Measurements from ENCODE around the gene PDGFA. TPM values are rescaled to one million over a fixed set of nuclear protein-coding genes. Genes with fewer than 3 reads are reported as not detected.
A peak's percentile ranks its signal among the peaks of the same experiment; 100 is the strongest.

Gene PDGFA
- polyA plus RNA-seq, 1 donor (not counting 4 experiments of a cell fraction or from before 2014, with no cell fraction given) = 14.8 TPM

- no peak overlapping the region for H3K4me2 ChIP-seq (ENCODE audit: control insufficient read depth, extremely low read depth, insufficient read depth, low read depth, low read length)
- no peak for TF ChIP-seq EZH2 (IDR thresholded peaks at IDR 0.05; ENCODE audit: low read length)
- no peak for TF ChIP-seq CTCF (optimal IDR thresholded peaks at IDR 0.05 in 1 of 3, IDR thresholded peaks at IDR 0.05 in 1 of 3, conservative IDR thresholded peaks at IDR 0.05 in 1 of 3; ENCODE audit: extremely low read depth in 1 of 3, insufficient read depth in 2 of 3, low read length in 3 of 3)
- DNase-seq (ENCODE audit: low read depth, low spot score) (no peak), FAIRE-seq (no peak)
- no peak overlapping the region for H3K27ac ChIP-seq (ENCODE audit: control insufficient read depth, insufficient read depth, low read length)
- H3K9me3 ChIP-seq (ENCODE audit: control insufficient read depth, low read depth, low read length) = no peaks in the 10 kb centered on the region
- dilution Hi-C loops (cut with MboI; ENCODE audit: extremely low pct_ligation_motif_present, low sequenced_read_pairs) = no loop called here
- no peaks in the 10 kb centered on the region for H3K79me2 ChIP-seq (ENCODE audit: control insufficient read depth, insufficient read depth, low read length)
- no peak overlapping the region for H2AFZ ChIP-seq (ENCODE audit: control insufficient read depth, low read length)
- H3K9ac ChIP-seq (ENCODE audit: control insufficient read depth, extremely low read depth, insufficient read depth, low read length) = no peak overlapping the region
- no peak overlapping the region for H3K4me3 ChIP-seq (ENCODE audit: control insufficient read depth in 2 of 3, extremely low read depth in 1 of 3, insufficient read depth in 2 of 3, low read depth in 1 of 3, low read length in 3 of 3)
- no peaks in the 10 kb centered on the region for H3K9me1 ChIP-seq (ENCODE audit: control insufficient read depth, extremely low read depth, insufficient read depth, low read length)
- H3K36me3 ChIP-seq (ENCODE audit: control insufficient read depth in 2 of 2, extremely low read depth in 1 of 2, insufficient read depth in 2 of 2, low read length in 2 of 2) = no peaks in the 10 kb centered on the region
- peaks cover 31% of the 10 kb centered on the region for H3K4me1 ChIP-seq (ENCODE audit: control insufficient read depth, extremely low read depth, insufficient read depth, low read length)
- H4K20me1 ChIP-seq (ENCODE audit: control insufficient read depth, extremely low read depth, insufficient read depth, low read length) = no peaks in the 10 kb centered on the region
- H3K27me3 ChIP-seq (ENCODE audit: control insufficient read depth, extremely low read depth, insufficient read depth, low read length) = no peaks in the 10 kb centered on the region
These were observed 24.1 kb upstream of the PDGFA start for GRCh38 chr7:543501-544337.

GRCh38 chr7:542713-543500 is 23.3 kb upstream of the PDGFA start:
- FAIRE-seq (no peak), DNase-seq (ENCODE audit: low read depth, low spot score) (no peak)
- H3K27me3 ChIP-seq (ENCODE audit: control insufficient read depth, extremely low read depth, insufficient read depth, low read length) = no peaks in the 10 kb centered on the region
- no peaks in the 10 kb centered on the region for H3K9me1 ChIP-seq (ENCODE audit: control insufficient read depth, extremely low read depth, insufficient read depth, low read length)
- H3K4me2 ChIP-seq (ENCODE audit: control insufficient read depth, extremely low read depth, insufficient read depth, low read depth, low read length) = peak overlapping the region; percentile 28
- H3K79me2 ChIP-seq (ENCODE audit: control insufficient read depth, insufficient read depth, low read length) = no peaks in the 10 kb centered on the region
- H3K4me1 ChIP-seq (ENCODE audit: control insufficient read depth, extremely low read depth, insufficient read depth, low read length) = peaks cover 37% of the 10 kb centered on the region
- dilution Hi-C loops (cut with MboI; ENCODE audit: extremely low pct_ligation_motif_present, low sequenced_read_pairs) = no loop called here
- H3K9me3 ChIP-seq (ENCODE audit: control insufficient read depth, low read depth, low read length) = no peaks in the 10 kb centered on the region
- peak overlapping the region; percentile 54 for H3K9ac ChIP-seq (ENCODE audit: control insufficient read depth, extremely low read depth, insufficient read depth, low read length)
- no peak overlapping the region for H3K4me3 ChIP-seq (ENCODE audit: control insufficient read depth in 2 of 3, extremely low read depth in 1 of 3, insufficient read depth in 2 of 3, low read depth in 1 of 3, low read length in 3 of 3)
- no peaks in the 10 kb centered on the region for H3K36me3 ChIP-seq (ENCODE audit: control insufficient read depth in 2 of 2, extremely low read depth in 1 of 2, insufficient read depth in 2 of 2, low read length in 2 of 2)
- no peak for TF ChIP-seq EZH2 (IDR thresholded peaks at IDR 0.05; ENCODE audit: low read length)
- no peak for TF ChIP-seq CTCF (optimal IDR thresholded peaks at IDR 0.05 in 1 of 3, IDR thresholded peaks at IDR 0.05 in 1 of 3, conservative IDR thresholded peaks at IDR 0.05 in 1 of 3; ENCODE audit: extremely low read depth in 1 of 3, insufficient read depth in 2 of 3, low read length in 3 of 3)
- no peak overlapping the region for H3K27ac ChIP-seq (ENCODE audit: control insufficient read depth, insufficient read depth, low read length)
- H4K20me1 ChIP-seq (ENCODE audit: control insufficient read depth, extremely low read depth, insufficient read depth, low read length) = no peaks in the 10 kb centered on the region
- peak overlapping the region; percentile 44 for H2AFZ ChIP-seq (ENCODE audit: control insufficient read depth, low read length)
